Activated CD8-positive, alpha-beta memory T cell treated with anti-CD3 and anti-CD28 coated beads, Interleukin-2, amount 10 ng/mL, durations not matched to agents 7 days and 5 days (primary cell): ENCODE data around the gene HIC1. TPM values are rescaled to one million over a fixed set of nuclear protein-coding genes. Genes with fewer than 3 reads are reported as not detected.

ENCODE experiments used
- ATAC-seq: fragments of 150-1000 bp; cut with Tn5 transposase; one replicate; pipeline ENCODE4 v1.10.0; 2021; ENCODE audit warnings: moderate library complexity
- CTCF ChIA-PET: fragments of 350-600 bp; sonication (Branson Sonifier 250); formaldehyde crosslinking; loops from one replicate; lab custom pipeline; 2021; ENCODE audit warnings: antibody characterized with exemption; lab: Charles Lee
- DNase-seq: peaks from one replicate; pipeline ENCODE4 v3.0.0-alpha.2; 2020
- H3K27ac Mint-ChIP-seq: one replicate; pipeline ENCODE4 v1.8.0; 2021; ENCODE audit warnings: mild to moderate bottlenecking, mixed read lengths
- H3K27me3 Mint-ChIP-seq: one replicate; pipeline ENCODE4 v1.8.0; 2021; ENCODE audit warnings: mixed read lengths
- H3K36me3 Mint-ChIP-seq: one replicate; pipeline ENCODE4 v1.8.0; 2021; ENCODE audit warnings: mild to moderate bottlenecking, mixed read lengths
- H3K4me1 Mint-ChIP-seq: one replicate; pipeline ENCODE4 v1.8.0; 2021; ENCODE audit warnings: mixed read lengths
- H3K4me3 Mint-ChIP-seq: one replicate; pipeline ENCODE4 v1.8.0; 2021; ENCODE audit warnings: mild to moderate bottlenecking, moderate library complexity, mixed read lengths
- H3K9me3 Mint-ChIP-seq: one replicate; pipeline ENCODE4 v1.8.0; 2022; ENCODE audit warnings: low read depth, mixed read lengths
- total RNA-seq, 2 experiments: library from RNA; stranded (reverse); gene quantifications; one replicate each; pipeline ENCODE4 v1.2.3, GENCODE V29; 2021

HIC1 gene
- total RNA-seq, 2 experiments from 2014 or later: 88.5 to 122 TPM

DNA sequence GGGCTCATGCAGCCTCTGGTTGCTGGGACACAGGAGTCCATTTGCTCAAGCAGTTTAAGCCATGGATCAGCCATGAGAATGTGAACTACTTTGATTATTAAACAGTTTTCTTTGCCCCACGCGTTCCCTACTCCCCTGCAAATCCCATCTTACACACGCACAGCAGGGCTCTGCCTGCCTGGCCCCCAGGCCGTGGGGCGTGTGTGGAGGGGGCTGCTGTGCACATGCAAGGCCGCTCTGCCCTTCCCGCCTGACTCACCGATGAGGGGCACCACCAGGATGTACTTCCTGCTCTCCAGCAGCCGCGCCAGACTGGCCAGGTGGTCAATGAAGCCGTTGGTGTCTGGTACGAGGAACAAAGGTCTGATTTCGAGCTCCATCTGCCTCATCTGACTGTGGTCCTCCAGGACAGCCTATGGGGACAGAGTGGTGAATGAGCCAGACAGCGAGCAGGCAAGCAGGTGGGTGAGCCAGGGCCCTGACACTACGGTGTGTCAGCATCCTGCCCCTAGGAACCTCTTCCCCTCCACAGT is 13.7 kb downstream of the HIC1 start:
- H3K4me1 Mint-ChIP-seq: peaks cover 92% of the 10 kb centered on the region
- H3K27me3 Mint-ChIP-seq: no peaks in the 10 kb centered on the region
- DNase-seq: peak; percentile 76
- peak; percentile 14 for ATAC-seq
- H3K4me3 Mint-ChIP-seq: peak overlapping the region; percentile 77
- CTCF ChIA-PET: interaction anchor here (0.7 to 10.9 kb wide), 7 partner anchors 11 to 196 kb away, joined by 3 to 198 read pairs (median 7); partner anchors contain the start of gene HIC1
- peaks cover 54% of the 10 kb centered on the region for H3K36me3 Mint-ChIP-seq
- peak overlapping the region; percentile 97 for H3K27ac Mint-ChIP-seq
- H3K9me3 Mint-ChIP-seq: no peaks in the 10 kb centered on the region

DNA sequence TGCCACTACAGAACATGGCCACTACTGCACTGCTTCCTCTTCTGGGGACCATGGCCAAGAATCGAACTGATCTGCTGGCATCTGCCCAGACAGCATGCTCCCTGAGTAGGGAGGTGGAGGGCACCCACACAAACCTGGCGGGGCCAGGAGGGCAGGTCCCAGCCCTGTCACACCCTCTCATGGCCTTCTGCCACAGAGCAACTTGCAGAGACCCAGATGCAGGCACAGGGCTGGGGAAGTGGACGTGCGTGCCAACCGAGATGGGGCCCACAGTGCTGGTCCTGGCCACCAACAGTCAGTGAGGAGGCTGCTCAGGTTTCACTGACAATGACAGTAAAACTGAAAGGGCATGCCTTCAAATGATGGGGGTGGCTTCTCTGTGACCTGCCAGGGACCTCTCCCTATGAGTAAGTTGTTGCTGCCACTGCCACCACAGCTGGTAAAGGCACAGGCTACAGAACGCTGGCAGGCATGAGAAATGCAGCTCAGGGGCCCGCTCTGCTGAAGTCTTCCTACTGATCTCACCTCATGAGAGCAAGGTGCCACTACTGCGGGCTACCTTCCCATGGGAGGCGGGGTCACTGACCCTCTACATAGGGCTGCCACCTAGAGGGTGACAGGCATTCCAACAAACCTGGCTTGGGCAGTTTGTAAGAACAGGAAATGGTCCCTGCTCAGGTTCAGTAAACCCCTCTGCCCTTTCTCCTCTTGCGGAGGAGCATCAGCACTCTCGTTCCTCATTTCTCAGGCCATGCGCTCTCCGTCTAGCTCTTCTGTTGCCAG is 15.5 kb downstream of the HIC1 start:
- Mint-ChIP-seq H3K9me3 (no peaks in the 10 kb centered on the region), H3K27ac (peak overlapping the region; percentile 97), H3K27me3 (no peaks in the 10 kb centered on the region), H3K4me1 (peaks cover 89% of the 10 kb centered on the region), H3K4me3 (peak overlapping the region; percentile 77), H3K36me3 (peaks cover 48% of the 10 kb centered on the region)
- CTCF ChIA-PET: interaction anchor here (0.5 to 10.9 kb wide), 7 partner anchors 13 to 284 kb away, joined by 3 to 198 read pairs (median 3); partner anchors contain the start of gene HIC1
- DNase-seq (peak; percentile 96), ATAC-seq (peak; percentile 82)

DNA sequence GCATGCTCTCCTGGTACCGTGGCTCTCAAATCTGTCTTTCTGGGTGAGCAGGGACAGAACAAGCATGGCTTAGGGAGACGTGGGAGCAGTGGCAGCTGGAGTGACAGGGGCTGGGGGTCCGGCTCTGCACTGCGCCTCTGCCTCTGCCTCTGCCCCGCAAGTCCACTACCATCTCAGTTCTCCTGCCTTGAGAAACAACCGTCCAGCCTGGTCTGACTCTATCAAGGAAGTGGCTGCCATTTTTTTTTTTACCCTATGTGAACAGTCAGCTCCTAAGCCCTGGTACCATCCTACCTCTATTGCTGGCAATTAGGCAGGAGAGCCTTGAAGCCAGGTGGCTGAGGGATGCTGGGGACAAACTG is 16.1 kb downstream of the HIC1 start:
- DNase-seq (no peak), ATAC-seq (no peak)
- peaks cover 89% of the 10 kb centered on the region for H3K4me1 Mint-ChIP-seq
- peak overlapping the region; percentile 97 for H3K27ac Mint-ChIP-seq
- no peaks in the 10 kb centered on the region for H3K27me3 Mint-ChIP-seq
- CTCF ChIA-PET: interaction anchor here (0.9 to 10.9 kb wide), 7 partner anchors 13 to 198 kb away, joined by 3 to 198 read pairs (median 9); partner anchors contain the start of gene HIC1
- H3K4me3 Mint-ChIP-seq: peak overlapping the region; percentile 15
- H3K36me3 Mint-ChIP-seq: peaks cover 46% of the 10 kb centered on the region
- H3K9me3 Mint-ChIP-seq: no peaks in the 10 kb centered on the region

DNA sequence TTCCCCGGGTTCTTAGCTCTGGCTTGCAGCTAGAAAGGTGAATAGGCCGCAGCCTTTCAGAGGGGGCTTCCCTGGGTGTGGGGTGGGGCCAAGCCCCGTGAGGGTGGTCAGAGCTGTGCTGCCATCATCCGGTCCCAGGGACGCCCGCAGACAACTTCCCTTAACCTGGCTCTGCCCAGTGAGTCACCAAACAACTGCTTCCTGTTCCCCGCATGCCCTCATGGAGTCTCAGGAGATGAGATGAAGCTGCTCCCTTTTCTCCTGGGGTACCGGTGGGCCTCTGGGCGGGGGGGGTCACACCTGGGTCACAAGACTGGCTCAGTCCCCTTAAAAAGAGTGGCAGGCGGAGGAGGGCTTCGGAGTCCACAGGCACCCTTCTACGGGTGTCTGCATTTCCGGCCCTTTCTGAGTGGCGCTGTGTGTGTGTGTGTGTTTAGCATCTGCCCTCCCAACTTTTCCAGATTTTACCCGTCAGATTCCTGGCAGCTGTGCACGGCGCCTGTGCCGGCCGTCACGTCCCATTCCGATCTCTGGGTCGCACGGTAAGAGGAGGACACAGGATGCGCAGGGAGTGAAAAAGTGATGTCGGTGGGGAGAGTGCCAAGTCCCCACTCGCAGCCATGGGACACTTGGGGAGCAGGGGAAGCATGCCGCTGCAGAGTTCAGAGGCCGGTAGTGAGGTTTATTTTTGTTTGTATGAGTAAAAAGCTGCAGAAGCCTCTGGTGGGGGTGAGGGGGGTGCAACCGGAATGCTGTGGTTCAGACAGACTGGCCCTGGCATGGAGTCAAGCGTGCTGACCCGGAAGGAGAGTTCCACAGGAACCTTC is 16.8 kb downstream of the HIC1 start:
- Mint-ChIP-seq H3K27ac (peak overlapping the region; percentile 97), H3K36me3 (peaks cover 44% of the 10 kb centered on the region), H3K4me1 (peaks cover 87% of the 10 kb centered on the region), H3K4me3 (no peak overlapping the region), H3K9me3 (no peaks in the 10 kb centered on the region), H3K27me3 (no peaks in the 10 kb centered on the region)
- DNase-seq (no peak), ATAC-seq (no peak)
- CTCF ChIA-PET: interaction anchor here (1.0 to 10.9 kb wide), 5 partner anchors 14 to 345 kb away, joined by 3 to 198 read pairs (median 9); partner anchors contain the start of gene HIC1

DNA sequence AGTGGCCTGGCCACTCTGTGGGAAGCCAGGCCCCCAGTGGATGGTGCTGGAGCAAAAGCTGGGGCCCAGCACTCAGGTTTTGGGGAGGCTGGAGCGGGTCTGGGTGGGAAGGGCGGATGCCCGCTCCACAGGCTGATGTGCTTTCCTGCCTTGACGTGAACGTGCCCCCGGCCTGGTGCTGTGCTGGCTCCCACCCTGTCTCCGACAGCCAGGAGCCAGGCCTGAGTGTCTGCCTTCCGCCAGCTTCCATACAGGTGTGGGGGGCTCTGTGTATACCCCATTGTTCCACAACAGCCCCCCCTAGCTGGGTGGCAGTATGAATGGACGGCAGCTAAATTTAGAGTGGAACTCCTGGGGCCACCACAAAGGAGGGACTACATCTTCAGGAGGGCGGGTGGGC is 20.0 kb downstream of the HIC1 start:
- Mint-ChIP-seq H3K9me3 (no peaks in the 10 kb centered on the region), H3K36me3 (peaks cover 44% of the 10 kb centered on the region), H3K4me3 (no peak overlapping the region), H3K27ac (no peak overlapping the region), H3K4me1 (peaks cover 60% of the 10 kb centered on the region), H3K27me3 (no peaks in the 10 kb centered on the region)
- no peak for ATAC-seq
- CTCF ChIA-PET: interaction anchor here (0.8 to 1.5 kb wide), 6 partner anchors 16 to 170 kb away, joined by 3 to 4 read pairs (median 3); no protein-coding TSS in a partner anchor
- no peak for DNase-seq

DNA sequence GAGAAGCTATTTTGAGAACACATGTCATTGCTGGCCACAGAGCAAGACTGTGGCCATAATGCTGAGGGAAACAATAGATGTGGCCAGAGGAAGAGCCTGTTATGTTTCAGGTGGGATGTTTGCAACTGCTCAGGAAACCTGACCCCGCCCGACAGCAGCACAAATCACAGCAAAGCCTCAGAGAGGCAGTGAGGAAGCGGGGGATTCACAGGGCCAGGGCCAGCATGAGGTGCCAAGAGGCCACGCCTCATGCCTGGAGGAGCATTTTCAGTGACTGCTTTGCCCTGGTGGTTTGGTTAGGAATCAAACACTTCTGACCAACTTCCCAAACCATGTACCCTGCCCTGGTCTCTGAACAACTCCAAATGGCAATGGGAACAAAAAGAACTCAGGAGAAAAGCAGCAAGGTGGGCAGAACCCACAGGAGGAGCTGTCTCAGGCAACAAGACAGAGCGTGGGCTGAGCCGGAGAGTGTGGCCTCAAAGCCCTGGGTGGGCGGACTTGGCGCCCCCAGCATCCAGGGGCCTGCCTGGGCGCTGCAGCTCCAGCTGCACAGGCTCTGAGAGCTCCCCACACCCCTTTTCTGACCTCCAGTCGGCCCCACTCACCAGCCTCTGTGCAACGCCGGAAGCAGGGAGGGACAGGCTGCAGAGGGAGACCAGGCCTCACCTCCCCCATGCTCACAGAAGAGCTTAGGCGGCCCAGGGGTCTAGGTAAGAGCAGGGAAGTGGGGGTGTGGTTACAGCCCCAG is 20.6 kb downstream of the HIC1 start:
- no peak for DNase-seq
- H3K9me3 Mint-ChIP-seq: no peaks in the 10 kb centered on the region
- CTCF ChIA-PET: interaction anchor here (0.6 to 2.1 kb wide), 9 partner anchors 12 to 404 kb away, joined by 3 to 7 read pairs (median 3); no protein-coding TSS in a partner anchor
- H3K4me3 Mint-ChIP-seq: no peak overlapping the region
- peak; percentile 37 for ATAC-seq
- H3K27ac Mint-ChIP-seq: peak overlapping the region; percentile 56
- peaks cover 55% of the 10 kb centered on the region for H3K4me1 Mint-ChIP-seq
- H3K36me3 Mint-ChIP-seq: peaks cover 45% of the 10 kb centered on the region
- no peaks in the 10 kb centered on the region for H3K27me3 Mint-ChIP-seq

DNA sequence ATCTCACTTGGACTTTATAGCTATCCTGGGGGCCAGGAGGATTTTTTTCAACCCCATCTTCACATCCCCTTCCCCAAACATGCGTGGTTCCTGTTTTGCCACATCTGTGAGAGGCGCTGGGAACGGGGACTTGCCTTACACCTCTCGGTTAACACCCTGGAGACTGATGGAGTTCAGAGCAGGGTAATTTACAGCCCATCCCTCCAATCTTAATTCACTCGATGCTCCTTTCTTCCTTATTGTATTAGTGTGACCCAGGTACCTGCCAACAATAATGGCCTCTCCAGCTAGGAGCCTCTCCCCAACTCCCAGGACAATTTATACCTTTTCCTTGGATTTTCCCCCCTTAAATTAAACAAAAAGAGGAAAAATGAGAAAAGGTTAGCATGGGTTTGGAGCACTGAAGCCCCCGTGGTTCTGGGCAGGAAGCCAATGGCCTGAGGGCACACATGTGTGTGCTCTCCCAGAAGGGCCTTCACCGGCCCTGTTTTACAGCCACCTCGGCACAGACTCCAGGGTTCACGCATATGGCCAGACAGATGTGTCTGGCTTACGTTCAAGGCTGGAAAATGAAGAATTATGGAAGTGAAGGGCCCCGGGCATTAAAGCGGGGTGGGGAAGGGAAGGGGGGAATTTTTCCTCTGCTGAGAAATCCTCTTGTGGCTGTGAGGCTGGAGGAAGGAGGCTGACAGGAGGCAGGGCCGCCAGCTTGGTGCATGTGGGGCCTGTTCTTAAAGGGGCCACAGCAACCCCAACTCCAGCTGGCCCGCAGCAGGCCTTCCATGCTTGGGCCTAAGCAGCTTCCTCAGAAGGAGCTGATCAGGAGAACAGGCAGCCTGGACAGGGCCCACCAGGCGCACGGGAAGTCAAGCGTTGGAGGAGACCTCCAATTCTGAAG is 21.4 kb downstream of the HIC1 start:
- ATAC-seq: no peak
- Mint-ChIP-seq H3K4me3 (no peak overlapping the region), H3K36me3 (peaks cover 39% of the 10 kb centered on the region), H3K27ac (no peak overlapping the region), H3K4me1 (peaks cover 52% of the 10 kb centered on the region), H3K27me3 (no peaks in the 10 kb centered on the region), H3K9me3 (no peaks in the 10 kb centered on the region)
- CTCF ChIA-PET: interaction anchor here (0.6 to 2.1 kb wide), 8 partner anchors 11 to 404 kb away, joined by 3 to 7 read pairs (median 3); no protein-coding TSS in a partner anchor
- DNase-seq: no peak

DNA sequence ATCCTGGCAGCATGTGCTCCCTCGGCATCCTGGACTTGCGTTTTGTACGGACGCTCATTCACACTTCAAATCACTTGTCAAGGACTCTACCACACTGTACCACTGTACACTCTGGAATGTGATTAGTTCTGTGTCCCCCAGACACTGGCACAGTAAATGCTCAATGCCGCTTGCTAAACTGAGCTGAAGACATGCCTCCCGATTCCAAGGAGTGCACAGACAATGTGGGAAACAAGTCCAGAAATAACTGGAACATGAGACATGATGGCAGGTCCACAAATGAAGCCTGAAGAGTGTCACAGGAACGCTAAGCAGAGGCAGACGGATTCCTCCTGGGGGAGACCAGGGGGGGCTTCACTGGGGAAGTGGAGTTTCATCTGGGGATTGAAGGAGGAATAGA is 22.1 kb downstream of the HIC1 start:
- no peaks in the 10 kb centered on the region for H3K9me3 Mint-ChIP-seq
- H3K4me3 Mint-ChIP-seq: no peak overlapping the region
- no peak overlapping the region for H3K27ac Mint-ChIP-seq
- H3K27me3 Mint-ChIP-seq: no peaks in the 10 kb centered on the region
- no peak for DNase-seq
- H3K4me1 Mint-ChIP-seq: peaks cover 52% of the 10 kb centered on the region
- no peak for ATAC-seq
- peaks cover 34% of the 10 kb centered on the region for H3K36me3 Mint-ChIP-seq
- CTCF ChIA-PET: interaction anchor here (1.2 to 2.1 kb wide), 4 partner anchors 11 to 23 kb away, joined by 3 to 7 read pairs (median 4); no protein-coding TSS in a partner anchor

DNA sequence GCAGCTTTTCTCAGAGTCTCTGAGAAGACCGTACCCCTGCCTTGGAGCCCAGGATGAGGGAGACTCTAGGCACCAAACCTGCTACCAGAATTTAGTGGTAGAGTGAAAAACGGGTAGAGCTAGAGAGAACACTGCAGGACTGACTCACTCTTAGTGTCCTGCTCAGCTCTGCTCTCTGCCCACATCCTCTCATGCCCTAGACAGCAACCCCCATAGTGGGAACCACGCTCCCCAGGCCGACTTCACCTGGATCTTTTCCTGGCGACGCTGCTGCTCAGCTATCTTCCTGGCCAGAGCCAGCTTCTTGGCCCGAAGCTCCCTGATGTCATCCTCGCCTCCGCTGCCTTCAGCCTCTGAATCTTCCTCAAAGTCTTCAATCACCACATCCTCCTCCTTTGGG is 26.7 kb downstream of the HIC1 start:
- DNase-seq (peak; percentile 76), ATAC-seq (peak; percentile 71)
- Mint-ChIP-seq H3K4me1 (peaks cover 63% of the 10 kb centered on the region), H3K27ac (peak overlapping the region; percentile 77), H3K4me3 (peak overlapping the region; percentile 2), H3K36me3 (peaks cover 28% of the 10 kb centered on the region), H3K27me3 (no peaks in the 10 kb centered on the region), H3K9me3 (no peaks in the 10 kb centered on the region)
- CTCF ChIA-PET: interaction anchor here (0.7 to 12.2 kb wide), 9 partner anchors 9 to 202 kb away, joined by 3 to 198 read pairs (median 6); partner anchors contain the start of gene HIC1

DNA sequence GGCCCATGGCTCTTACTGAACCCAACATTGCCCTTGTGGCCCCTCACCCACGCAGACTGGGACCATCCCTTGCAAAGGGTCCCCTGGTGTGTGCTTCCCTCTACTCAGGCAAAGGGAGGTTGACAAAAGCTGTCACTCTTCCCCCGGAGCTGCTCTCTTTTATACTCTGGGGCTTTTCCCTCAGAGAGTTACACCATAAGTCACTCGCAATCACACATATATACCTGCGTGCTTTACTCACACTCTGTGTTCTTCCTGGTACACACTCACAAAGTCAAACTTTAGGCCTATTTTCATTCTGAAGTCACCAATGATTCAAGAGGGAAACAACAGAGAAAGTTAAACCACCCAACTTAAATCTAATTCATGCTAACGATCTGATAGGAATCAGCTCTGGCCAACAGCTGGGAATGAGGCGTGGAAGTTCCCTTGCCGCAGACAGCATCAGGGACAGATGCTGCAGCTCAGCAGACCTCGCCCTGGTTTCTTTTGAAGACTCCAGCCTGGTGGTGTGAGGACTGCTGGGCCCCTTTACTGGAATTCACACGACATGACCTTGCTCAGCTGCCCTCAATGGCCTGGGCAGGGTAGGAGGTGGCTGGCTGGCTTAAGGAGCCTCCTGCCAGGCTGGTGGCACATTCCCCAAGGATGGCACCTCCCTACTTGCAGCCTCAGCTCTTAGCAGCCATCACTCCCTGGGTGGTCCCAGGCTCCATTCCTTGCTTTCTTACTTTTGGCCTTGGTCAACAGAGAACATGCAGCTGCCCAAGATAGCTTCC is 27.3 kb downstream of the HIC1 start:
- Mint-ChIP-seq H3K4me3 (peak overlapping the region; percentile 2), H3K9me3 (no peaks in the 10 kb centered on the region), H3K27me3 (no peaks in the 10 kb centered on the region), H3K36me3 (peaks cover 25% of the 10 kb centered on the region), H3K4me1 (peaks cover 69% of the 10 kb centered on the region), H3K27ac (peak overlapping the region; percentile 77)
- CTCF ChIA-PET: interaction anchor here (0.7 to 12.2 kb wide), 10 partner anchors 8 to 201 kb away, joined by 3 to 198 read pairs (median 6); partner anchors contain the start of gene HIC1
- no peak for DNase-seq
- ATAC-seq: peak; percentile 9

DNA sequence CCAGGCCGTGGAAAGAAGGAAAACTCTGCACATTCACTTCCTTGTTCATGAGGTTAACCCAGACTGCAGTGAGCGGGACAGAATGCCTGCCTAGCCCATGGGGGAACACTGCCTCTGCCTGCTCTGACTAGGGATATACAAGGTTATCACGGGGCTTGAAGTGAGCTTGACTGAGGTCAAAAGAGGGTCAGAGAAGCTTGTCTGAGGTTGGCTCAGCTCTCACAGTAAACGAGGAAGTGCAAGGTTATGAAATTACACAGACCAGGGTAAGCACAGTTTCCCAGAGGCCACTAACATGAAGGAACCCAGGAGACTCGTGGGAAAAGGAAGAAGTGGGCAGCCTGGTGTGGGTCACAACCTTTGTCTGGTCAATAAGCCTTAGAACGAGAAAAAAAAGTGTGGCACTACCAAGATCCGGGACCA is 28.7 kb downstream of the HIC1 start:
- peak; percentile 37 for ATAC-seq
- Mint-ChIP-seq H3K9me3 (no peaks in the 10 kb centered on the region), H3K27ac (peak overlapping the region; percentile 64), H3K4me3 (no peak overlapping the region), H3K27me3 (no peaks in the 10 kb centered on the region), H3K4me1 (peaks cover 81% of the 10 kb centered on the region), H3K36me3 (peaks cover 19% of the 10 kb centered on the region)
- peak; percentile 63 for DNase-seq
- CTCF ChIA-PET: interaction anchor here (1.8 to 12.2 kb wide), 5 partner anchors 16 to 176 kb away, joined by 6 to 198 read pairs (median 22); partner anchors contain the start of gene HIC1
